Astrocyte (in vitro differentiated cells and primary cell): ENCODE measurements around the gene LRRC55. TPM values are rescaled to one million over a fixed set of nuclear protein-coding genes. Genes with fewer than 3 reads are reported as not detected.

Source experiments
- DNase-seq: peaks from one replicate; pipeline ENCODE4 v3.0.0-alpha.2; 2010; ENCODE audit warnings: low read depth
- FAIRE-seq: peaks from 2 replicates; lab custom pipeline; 2011; peaks lifted over from hg19 to GRCh38; lab: Jason Lieb, UNC
- H2AFZ ChIP-seq: 2 replicates; pipeline ENCODE4 v1.6.0; 2012; ENCODE audit warnings: low read depth, low read length, inconsistent platforms
- H3K27ac ChIP-seq: 2 replicates; pipeline ENCODE4 v1.5.1; 2011; ENCODE audit warnings: low read depth, low read length, inconsistent platforms
- H3K27me3 ChIP-seq: 2 replicates; pipeline ENCODE4 v1.6.0; 2011; ENCODE audit warnings: low read length, inconsistent platforms; ENCODE audit not compliant: insufficient read depth
- H3K36me3 ChIP-seq: 2 replicates; pipeline ENCODE4 v1.5.1; 2011; ENCODE audit warnings: low read length, inconsistent platforms; ENCODE audit not compliant: insufficient read depth
- H3K4me1 ChIP-seq: 2 replicates; pipeline ENCODE4 v1.5.1; 2011; ENCODE audit warnings: low read length, inconsistent platforms; ENCODE audit not compliant: insufficient read depth
- H3K4me2 ChIP-seq: 2 replicates; pipeline ENCODE4 v1.6.0; 2012; ENCODE audit warnings: low read length, inconsistent platforms
- H3K4me3 ChIP-seq: 2 replicates; pipeline ENCODE4 v1.5.1; 2011; ENCODE audit warnings: low read depth, mild to moderate bottlenecking, low read length, inconsistent platforms; ENCODE audit not compliant: insufficient read depth
- H3K79me2 ChIP-seq: 2 replicates; pipeline ENCODE4 v1.6.0; 2012; ENCODE audit warnings: mild to moderate bottlenecking, low read length, inconsistent platforms; ENCODE audit not compliant: insufficient read depth
- H3K9ac ChIP-seq: 2 replicates; pipeline ENCODE4 v1.6.0; 2012; ENCODE audit warnings: mild to moderate bottlenecking, low read length, inconsistent platforms
- H3K9me3 ChIP-seq: 2 replicates; pipeline ENCODE4 v1.5.1; 2012; ENCODE audit warnings: low read depth, mild to moderate bottlenecking, low read length, inconsistent platforms; ENCODE audit not compliant: insufficient read depth
- H4K20me1 ChIP-seq: 2 replicates; pipeline ENCODE4 v1.6.0; 2012; ENCODE audit warnings: low read length, inconsistent platforms; ENCODE audit not compliant: insufficient read depth
- H3K27ac Mint-ChIP-seq: one replicate; pipeline ENCODE4 v1.8.0; 2021; ENCODE audit warnings: mild to moderate bottlenecking, mixed read lengths; ENCODE audit not compliant: unreplicated experiment
- H3K27me3 Mint-ChIP-seq: one replicate; pipeline ENCODE4 v1.8.0; 2021; ENCODE audit warnings: low read depth, mixed read lengths; ENCODE audit not compliant: unreplicated experiment
- H3K36me3 Mint-ChIP-seq: one replicate; pipeline ENCODE4 v1.8.0; 2021; ENCODE audit warnings: low read depth, mixed read lengths; ENCODE audit not compliant: unreplicated experiment
- H3K4me1 Mint-ChIP-seq: one replicate; pipeline ENCODE4 v1.8.0; 2021; ENCODE audit warnings: low read depth, mixed read lengths; ENCODE audit not compliant: unreplicated experiment
- H3K4me3 Mint-ChIP-seq: one replicate; pipeline ENCODE4 v1.8.0; 2021; ENCODE audit warnings: mild to moderate bottlenecking, moderate library complexity, mixed read lengths; ENCODE audit not compliant: unreplicated experiment
- H3K9me3 Mint-ChIP-seq: one replicate; pipeline ENCODE4 v1.8.0; 2021; ENCODE audit warnings: mild to moderate bottlenecking, mixed read lengths; ENCODE audit not compliant: unreplicated experiment
- CTCF ChIP-seq: IDR thresholded peaks from 2 replicates; pipeline ENCODE4 v1.5.1; 2011; ENCODE audit warnings: low read depth, mild to moderate bottlenecking, inconsistent platforms, low read length, moderate library complexity; ENCODE audit not compliant: insufficient read depth
- EZH2 ChIP-seq: IDR thresholded peaks from 2 replicates; pipeline ENCODE4 v1.6.1; 2012; ENCODE audit warnings: mild to moderate bottlenecking, low read length, inconsistent platforms; ENCODE audit not compliant: insufficient read depth
- total RNA-seq: library from RNA; stranded (reverse); gene quantifications from 2 replicates; pipeline ENCODE4 v1.2.1, GENCODE V29; 2021

Gene LRRC55
- total RNA-seq, 1 donor from 2014 or later: not detected

GRCh38 chr11:57155400-57155799 lies 26.4 kb upstream of the LRRC55 start:
- Histone ChIP-seq H4K20me1 (no peaks in the 10 kb centered on the region), H3K4me3 (no peak overlapping the region), H3K4me1 (no peaks in the 10 kb centered on the region), H3K4me2 (no peak overlapping the region), H3K36me3 (no peaks in the 10 kb centered on the region), H3K79me2 (no peaks in the 10 kb centered on the region), H3K27me3 (peaks cover 2% of the 10 kb centered on the region), H3K9me3 (no peaks in the 10 kb centered on the region), H3K9ac (no peak overlapping the region), H3K27ac (no peak overlapping the region), H2AFZ (no peak overlapping the region)
- Mint-ChIP-seq H3K36me3 (no peaks in the 10 kb centered on the region), H3K4me1 (peaks cover 14% of the 10 kb centered on the region), H3K4me3 (no peak overlapping the region), H3K27me3 (peaks cover 6% of the 10 kb centered on the region), H3K9me3 (no peaks in the 10 kb centered on the region), H3K27ac (no peak overlapping the region)
- FAIRE-seq: no peak
- DNase-seq: no peak
- TF ChIP-seq CTCF (no peak), EZH2 (no peak)

GRCh38 chr11:57155838-57156607 lies 25.7 kb upstream of the LRRC55 start:
- H3K27me3 ChIP-seq: peaks cover 2% of the 10 kb centered on the region
- H3K9me3 Mint-ChIP-seq: no peaks in the 10 kb centered on the region
- H3K4me3 ChIP-seq: no peak overlapping the region
- DNase-seq (no peak), FAIRE-seq (no peak)
- no peaks in the 10 kb centered on the region for H3K9me3 ChIP-seq
- no peak overlapping the region for H3K27ac ChIP-seq
- no peak overlapping the region for H3K4me2 ChIP-seq
- no peak overlapping the region for H2AFZ ChIP-seq
- H3K27me3 Mint-ChIP-seq: peaks cover 6% of the 10 kb centered on the region
- peaks cover 8% of the 10 kb centered on the region for H3K4me1 Mint-ChIP-seq
- no peak overlapping the region for H3K4me3 Mint-ChIP-seq
- no peaks in the 10 kb centered on the region for H3K4me1 ChIP-seq
- no peaks in the 10 kb centered on the region for H4K20me1 ChIP-seq
- no peaks in the 10 kb centered on the region for H3K36me3 ChIP-seq
- no peaks in the 10 kb centered on the region for H3K79me2 ChIP-seq
- H3K36me3 Mint-ChIP-seq: no peaks in the 10 kb centered on the region
- no peak overlapping the region for H3K9ac ChIP-seq
- TF ChIP-seq CTCF (no peak), EZH2 (no peak)
- no peak overlapping the region for H3K27ac Mint-ChIP-seq

- Histone ChIP-seq H3K27me3 (peaks cover 2% of the 10 kb centered on the region), H4K20me1 (no peaks in the 10 kb centered on the region), H3K4me2 (no peak overlapping the region), H3K4me3 (no peak overlapping the region), H3K9me3 (no peaks in the 10 kb centered on the region), H3K36me3 (no peaks in the 10 kb centered on the region), H3K4me1 (no peaks in the 10 kb centered on the region), H3K27ac (no peak overlapping the region), H2AFZ (no peak overlapping the region), H3K79me2 (no peaks in the 10 kb centered on the region), H3K9ac (no peak overlapping the region)
- Mint-ChIP-seq H3K27ac (no peak overlapping the region), H3K36me3 (no peaks in the 10 kb centered on the region), H3K27me3 (peaks cover 6% of the 10 kb centered on the region), H3K9me3 (no peaks in the 10 kb centered on the region), H3K4me1 (peaks cover 4% of the 10 kb centered on the region), H3K4me3 (no peak overlapping the region)
- TF ChIP-seq EZH2 (no peak), CTCF (no peak)
- no peak for DNase-seq
- no peak for FAIRE-seq
These were observed 24.8 kb upstream of the LRRC55 start for GRCh38 chr11:57156928-57157327.
